ENCODE data around the gene PSIP1.

GRCh38 chr9:15501179-15501578 is 9.6 kb downstream of the PSIP1 start:
- no peak for TF ChIP-seq CTCF (IDR thresholded peaks at IDR 0.05)
- TF ChIP-seq MAX (CRISPR knock-in tag; IDR thresholded peaks at IDR 0.05), result no peak
- TF ChIP-seq ESRRA (CRISPR knock-in tag; IDR thresholded peaks at IDR 0.05; ENCODE audit: borderline replicate concordance), result no peak

Measured in WTC11 (cell line).